IPS-NIHi11 (cell line): ENCODE data around the gene CDHR1.
A peak's percentile ranks its signal among the peaks of the same experiment; 100 is the strongest.

Experiments used
- DNase-seq: peaks from one replicate; pipeline ENCODE4 v3.0.0; 2012; ENCODE audit warnings: mixed read lengths, low spot score

The CDHR1 gene

DNA sequence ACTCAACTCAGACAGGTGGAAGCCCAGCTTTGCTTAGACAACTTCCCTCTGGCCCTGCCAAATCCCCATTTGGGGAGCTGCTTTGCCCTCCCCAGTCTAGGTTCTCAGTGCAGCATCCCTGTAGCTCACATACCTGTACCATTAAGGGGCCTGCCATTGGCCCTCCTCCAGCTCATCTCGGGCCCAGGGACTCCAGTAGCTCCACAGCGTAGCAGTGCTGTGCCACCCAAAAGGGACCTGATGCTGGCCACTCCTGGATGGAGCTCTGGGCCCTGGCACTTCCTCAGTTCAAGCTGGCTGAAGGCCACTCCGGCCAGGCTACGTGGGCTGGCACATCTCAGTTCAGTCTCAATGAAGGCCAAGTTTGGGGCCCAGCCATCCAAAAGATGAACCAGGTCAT, 39.6 kb downstream of the CDHR1 start:
- no peak for DNase-seq

DNA sequence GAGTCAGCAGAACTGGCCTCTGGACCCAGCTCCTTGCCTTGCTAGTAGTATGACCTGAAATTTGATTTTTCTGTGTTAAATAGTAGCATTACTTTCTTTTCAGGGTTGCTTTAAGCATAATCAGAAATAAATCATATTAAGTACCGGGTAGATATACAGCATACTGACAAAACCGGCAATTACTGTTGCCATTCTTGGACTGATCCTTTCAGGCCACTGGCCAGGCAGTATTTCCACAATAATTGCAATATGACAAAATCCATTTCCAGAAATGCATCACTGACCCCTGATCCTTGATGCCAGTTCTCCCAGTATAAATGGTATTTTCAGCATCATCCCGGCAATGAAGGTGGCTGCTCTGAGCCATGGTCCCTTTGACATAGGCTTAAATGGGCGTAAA, 40.1 kb downstream of the CDHR1 start:
- DNase-seq, result no peak

DNA sequence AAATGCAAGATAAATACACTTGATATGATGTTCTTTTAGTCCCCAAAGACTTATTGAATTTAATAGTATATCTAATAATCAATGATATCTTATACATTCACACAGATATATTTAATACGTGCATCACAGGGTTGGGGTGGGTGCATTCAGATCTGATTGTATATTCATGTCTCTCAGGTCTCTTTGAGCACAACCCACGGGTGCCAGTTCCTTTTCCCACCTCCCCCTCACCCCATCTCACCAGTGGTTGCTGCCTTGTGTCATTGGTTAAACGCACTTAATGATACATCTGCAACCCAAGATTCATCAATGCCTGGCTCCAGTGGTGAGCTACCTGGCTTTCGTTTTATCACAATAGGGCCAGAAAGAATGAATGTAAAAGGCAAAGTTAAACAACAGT, 40.8 kb downstream of the CDHR1 start:
- no peak for DNase-seq

DNA sequence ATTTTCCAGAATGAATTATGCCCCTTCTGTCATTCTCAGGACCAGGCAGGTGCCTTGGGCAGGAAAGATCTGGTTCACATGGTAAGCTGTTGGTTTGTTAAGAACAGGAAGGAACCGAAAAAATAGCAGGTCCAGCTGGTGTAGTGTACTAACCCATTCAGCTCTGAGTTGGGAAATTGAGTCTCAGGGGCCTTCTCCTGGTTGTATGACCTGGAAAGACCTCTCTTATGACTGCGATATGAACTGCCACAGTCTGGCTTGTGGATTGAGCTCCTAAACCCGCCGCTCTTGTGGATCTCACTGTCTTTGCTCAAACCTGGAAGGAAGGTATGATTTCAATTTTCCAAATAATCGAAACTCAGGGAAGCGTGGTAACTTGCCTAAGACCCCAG, 42.5 kb downstream of the CDHR1 start:
- DNase-seq, result no peak

DNA sequence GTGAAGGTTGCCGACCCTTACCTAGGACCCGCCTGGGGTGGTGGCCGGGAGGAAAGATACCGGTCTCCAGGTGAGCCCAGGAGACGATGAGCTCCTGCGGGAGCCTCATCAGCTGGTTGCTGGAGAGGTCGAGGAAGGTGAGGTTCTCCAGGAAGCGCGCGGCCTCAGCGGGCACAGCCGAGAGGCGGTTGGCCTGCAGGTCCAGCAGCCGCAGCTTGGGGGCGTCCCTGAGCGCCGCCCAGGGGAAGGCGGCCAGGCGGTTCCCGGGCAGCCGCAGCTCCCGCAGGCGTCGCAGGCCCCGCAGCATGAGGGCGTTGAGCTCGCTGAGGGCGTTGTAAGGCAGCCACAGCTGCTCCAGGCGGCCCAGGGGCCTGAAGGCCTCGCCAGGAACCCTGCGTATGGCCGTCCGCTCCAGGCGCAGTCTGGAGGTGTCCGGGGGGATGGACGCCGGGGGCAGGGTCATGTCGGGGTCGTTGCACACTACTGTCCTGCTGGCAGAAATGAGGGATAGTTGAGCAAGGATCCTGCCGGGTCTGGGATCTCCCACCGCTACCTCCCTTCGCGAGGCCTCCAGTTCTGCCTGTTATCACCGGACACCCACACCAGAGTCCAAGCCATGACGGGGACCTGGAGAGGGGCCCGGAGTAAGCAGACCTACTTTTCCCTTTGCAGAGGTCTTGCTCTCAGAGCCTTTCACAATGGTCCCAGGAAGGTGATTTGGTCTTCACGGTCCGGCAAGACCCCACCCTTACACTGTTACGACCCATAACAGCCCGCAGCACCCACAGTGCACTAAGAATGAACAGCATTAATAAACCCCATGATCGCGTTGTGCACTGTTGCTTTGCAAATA, 43.1 kb downstream of the CDHR1 start:
- DNase-seq, result peak; percentile 96

DNA sequence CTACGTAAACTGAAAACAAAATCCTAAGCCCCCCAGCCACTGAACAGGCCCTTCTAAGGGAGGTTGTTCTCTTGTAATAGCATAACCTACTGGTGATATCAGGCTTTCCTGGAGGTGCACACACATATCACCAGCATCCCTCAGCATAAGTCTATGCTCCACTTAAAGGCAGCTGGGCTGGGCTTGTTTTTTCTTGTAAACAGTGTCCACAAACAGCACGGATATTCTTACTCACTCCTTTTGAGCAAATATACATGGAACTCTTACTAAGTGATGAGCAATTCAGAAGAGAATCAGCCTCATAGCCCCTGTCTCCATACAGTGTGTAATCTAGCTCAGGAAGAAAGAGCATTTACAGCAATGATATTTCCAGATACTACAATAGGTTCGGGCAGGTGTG, 44.6 kb downstream of the CDHR1 start:
- DNase-seq, result no peak

DNA sequence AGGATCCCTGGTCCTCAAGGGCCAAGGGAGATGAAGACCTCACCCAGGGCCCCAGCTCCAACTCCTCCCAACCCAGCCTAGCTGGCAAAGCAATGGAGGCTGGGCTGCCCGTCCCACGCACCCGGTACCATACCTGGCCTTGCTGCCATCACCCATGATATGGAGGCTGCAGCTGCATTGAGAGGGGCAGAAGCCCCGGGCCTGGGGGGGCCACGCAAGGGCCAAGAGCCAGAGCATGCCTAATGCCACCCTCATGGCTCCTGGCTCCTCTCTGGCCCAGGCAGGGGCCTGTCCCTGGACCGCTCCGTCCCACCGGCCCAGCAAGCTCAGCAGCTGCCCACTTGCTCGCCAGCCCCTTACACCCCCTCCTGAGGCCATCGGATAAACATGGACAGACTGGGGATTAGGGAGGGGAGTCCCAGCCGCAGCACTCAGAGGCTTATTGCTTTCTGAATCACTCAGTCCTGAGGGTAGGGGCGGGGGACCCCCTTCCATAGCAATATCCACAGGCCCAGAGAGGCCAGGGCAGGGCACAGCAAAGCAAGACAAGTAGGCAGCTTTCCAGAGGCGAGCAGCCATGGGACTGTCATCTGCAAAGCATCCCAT, 47.0 kb downstream of the CDHR1 start, which contains the start of gene LRIT1:
Gene LRIT1, minus strand, starts transcription at position 362 of the 606 bp plus-strand sequence. Its CDS starts 107 bp downstream, at position 255.
- no peak for DNase-seq

DNA sequence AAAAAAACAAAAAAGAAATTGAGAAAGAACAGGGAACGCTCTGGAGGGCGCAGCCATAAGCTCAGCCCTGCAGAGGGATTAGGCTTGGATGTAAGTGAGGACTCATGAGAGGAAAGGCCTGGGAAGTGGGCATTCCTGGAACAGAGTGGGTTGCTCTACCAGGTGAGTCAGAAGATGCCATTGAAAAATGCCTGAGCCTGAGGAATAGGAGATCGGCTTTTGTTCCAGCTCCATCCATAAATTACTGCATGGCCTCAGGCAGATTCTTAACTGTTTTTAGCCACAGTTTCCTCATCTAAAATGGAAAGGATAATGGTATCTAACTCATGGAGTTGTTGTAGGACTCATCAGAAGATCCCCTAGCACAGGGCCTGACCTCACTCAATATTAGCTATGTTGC, 49.4 kb downstream of the CDHR1 start:
- no peak for DNase-seq

DNA sequence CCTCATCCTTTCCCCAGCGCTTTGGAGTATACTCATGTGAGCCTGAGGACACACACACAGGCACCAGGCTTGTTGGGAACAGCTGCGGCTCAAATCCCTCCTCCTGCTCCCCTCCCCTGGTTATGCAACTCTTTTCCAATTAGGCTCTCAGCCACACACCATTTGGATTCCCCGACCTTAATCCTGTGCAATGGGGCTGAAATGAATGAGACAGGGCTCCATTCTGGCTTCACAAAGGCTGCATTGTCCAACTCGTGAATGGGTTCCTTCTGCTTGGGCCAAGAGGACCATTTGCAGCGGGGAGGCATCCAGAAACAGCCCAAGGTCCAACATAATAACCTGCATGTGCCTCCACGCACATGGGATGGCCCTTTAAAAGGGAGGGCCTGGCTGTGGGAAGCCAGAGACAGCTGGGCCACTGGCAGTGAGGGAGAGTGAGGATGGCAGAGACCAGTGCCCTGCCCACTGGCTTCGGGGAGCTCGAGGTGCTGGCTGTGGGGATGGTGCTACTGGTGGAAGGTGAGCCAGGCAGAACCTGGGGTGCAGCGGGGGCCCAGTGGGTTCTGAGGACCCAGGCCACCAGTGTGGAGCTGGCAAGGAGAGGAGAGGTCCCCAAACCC, 50.4 kb downstream of the CDHR1 start, which contains the start of gene RGR:
Gene RGR, plus strand, starts transcription at position 403 of the 620 bp plus-strand sequence. Its CDS starts 38 bp downstream, at position 441.
- DNase-seq, result no peak

DNA sequence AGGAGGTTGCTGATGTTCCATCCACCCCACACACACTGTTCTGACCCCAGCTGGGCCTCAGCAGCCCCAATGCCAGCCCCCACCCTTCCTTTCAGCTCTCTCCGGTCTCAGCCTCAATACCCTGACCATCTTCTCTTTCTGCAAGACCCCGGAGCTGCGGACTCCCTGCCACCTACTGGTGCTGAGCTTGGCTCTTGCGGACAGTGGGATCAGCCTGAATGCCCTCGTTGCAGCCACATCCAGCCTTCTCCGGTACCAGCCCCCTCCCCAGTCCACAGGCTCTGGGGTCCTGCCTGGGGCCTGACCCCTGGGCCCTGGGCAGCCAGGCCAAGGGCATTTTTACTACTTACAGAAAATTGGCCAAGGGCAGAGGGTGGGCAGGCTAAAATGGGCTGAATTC, 53.2 kb downstream of the CDHR1 start:
- DNase-seq, result no peak

DNA sequence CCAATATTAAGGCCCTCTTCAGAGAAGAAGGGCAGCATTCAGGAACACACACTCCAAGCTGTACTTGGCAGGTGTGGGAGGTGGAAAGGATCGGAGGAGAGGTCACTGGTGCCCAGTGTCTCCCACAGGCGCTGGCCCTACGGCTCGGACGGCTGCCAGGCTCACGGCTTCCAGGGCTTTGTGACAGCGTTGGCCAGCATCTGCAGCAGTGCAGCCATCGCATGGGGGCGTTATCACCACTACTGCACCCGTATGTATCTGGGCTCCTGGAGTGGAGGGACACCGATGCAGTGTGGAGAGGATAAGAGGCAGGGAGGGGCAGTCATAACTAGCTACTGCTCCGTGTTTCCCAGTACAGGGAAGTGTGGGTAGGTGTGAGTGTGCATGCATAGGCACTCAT, 54.5 kb downstream of the CDHR1 start:
- no peak for DNase-seq

DNA sequence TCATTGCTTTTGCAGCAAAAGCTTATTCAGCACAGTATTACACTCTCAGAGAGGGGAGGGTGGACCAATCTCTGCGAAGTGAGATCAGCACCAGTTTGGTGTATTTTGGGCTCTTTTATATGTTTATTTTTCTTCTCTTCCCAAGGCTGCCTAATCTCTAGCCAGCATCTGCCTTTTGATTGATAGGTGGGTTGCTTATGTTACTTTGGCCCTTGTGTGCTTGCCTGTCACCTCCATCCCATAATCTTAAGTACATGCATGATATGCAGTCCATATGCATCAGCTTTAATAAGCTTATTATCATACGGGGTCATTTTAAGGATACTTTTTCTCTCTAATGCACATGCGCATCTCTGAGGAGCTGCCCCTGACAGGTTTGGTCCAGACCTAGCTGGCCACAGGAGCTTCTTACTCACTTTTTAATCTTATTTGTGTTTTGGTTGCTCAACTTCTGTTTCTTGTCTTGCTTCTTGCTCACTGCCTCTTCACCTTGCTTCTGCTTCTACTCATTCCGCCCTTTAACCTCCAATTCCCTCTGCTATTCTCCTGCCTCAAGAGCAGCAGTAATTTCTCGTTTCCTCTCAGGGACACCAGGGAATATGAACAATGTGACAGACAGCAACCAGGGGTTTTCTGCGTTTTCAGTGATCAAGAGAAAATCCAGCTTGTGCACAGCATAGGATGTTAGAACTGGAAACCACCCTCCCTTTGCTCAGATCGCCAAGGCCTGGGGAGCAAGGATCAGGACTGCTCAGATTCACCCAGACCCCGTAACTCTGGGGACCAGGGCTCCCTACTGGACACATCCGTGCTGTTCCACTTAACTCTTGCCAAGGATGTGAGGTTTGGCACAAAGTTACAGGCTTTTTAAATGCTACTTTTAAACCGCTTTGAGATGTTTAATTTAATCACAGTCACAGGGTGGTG, 60.5 kb downstream of the CDHR1 start:
- DNase-seq, result no peak

DNA sequence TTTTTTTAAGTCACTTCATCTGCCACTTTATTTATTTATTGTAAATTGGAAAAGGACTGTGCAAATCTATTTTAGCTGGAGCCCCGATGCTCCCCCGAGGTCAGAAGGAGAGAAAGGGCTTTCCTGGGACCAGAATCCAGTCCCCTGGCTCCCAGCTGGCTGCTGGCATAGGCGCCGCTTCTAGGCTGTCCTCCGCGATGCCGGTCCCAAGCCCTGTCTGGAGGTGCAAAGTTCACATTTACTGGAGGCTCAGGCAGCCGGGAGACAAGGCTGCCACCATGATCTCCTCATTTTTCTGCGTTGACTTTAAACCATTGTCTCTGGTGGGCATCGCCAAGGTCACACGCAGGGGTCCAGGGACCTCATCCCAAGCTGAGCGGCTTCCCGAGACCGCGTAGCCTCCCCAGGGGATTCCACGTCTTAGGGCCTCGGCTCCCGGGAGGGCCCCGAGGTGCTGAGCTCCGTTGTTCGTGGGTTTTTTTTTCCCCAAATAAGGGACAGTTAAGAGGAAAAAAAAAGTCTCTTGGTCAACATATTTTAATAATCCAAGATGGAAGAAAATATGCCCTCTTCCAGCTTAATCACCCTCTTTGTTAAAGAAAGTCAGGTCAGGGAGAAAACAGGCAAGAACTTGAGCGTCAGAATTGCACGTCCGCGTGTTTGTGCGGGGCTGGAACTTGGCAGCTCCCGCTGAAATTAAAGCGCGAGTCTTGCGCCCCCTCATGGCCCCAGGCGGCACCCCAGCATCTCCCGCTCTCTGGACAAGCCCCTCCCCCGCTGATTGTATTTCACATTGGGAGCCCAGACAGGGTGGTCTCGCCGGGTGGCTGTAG, 62.4 kb downstream of the CDHR1 start:
- DNase-seq, result peak; percentile 78

DNA sequence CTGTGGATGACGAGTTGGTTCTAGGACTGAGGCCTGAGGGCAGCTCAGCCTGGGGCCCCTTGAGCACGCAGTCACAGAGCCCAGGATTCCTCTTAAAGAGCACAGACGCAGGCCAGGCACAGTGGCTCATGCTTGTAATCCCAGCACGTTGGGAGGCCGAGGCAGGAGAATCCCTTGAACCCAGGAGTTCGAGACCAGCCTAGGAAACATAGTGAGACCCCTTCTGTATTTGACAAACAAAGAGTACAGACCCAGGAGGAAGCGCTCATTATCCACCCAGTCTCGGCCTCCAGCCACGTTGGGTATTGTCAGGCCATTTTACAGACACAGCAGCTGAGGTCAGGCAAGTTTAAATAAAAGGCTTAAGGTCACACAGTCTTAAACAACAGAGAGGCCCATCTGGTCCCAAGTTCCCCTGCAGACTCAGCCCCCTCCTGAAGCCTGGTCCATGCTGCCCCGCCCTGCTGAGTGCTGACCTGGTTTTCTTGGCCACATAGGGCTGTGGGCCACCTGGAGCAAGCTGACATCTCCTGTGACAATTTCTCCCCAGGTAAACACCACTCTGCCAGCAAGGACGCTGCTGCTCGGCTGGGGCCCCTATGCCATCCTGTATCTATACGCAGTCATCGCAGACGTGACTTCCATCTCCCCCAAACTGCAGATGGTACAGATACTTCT, 63.1 kb downstream of the CDHR1 start:
- no peak for DNase-seq

DNA sequence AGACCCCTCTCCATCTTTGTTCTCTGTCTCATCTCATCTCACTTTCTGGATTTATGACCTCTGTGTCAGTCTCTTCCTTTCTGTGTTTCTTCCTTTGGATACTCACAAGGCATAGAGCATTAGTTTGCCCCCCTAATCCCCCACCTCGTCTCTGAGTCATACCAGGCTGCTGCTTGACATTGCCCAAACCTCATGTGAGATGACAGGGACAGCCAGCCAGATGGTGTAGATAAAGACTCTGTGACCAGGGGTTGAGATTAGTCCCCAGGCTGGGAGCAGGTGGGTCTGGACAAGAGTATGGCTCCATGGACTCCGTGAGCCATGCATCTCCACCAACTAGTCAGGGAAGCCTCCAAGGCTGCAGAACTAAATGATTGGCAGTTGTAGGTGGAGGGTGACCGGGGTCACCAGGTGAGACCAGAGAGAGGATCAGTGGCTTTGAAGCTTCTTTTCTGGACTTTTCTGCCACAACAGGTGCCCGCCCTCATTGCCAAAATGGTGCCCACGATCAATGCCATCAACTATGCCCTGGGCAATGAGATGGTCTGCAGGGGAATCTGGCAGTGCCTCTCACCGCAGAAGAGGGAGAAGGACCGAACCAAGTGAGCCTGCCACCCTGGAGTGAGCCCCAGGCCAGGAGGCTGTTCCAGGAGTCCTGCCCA, 63.8 kb downstream of the CDHR1 start:
- DNase-seq, result no peak

DNA sequence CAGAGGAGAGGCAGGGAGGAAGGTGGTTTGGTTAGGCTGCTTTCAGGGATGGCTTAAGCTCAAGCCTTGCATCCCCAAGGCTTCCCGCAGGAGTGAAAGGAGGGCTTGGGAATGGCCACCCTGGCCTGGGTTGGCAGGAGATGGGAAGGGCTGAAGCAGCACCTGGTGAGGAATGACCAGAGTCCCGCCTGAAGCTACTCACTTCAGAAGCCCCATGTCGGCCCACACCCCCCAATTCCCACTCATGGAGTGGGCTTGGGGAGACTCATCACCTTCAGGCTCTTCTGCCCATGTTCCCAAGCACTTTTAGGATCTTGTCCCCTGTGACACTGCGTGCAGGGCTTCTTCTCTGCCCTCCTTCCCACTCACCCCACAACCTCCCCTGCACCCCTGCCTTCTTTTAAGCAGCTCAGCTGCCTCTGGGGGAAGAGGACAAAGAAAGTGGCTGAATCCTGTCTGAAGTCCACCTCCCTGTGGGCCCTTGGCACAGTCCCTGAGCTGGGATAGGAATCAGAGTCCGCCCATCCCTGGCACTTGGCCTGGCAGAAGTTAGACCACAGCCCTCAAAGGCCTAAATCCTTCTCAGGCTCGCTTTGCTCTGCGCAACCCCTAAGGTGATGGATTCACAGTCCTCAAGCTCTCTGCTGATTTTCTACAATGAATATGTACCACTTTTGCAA, 67.0 kb downstream of the CDHR1 start:
- no peak for DNase-seq

DNA sequence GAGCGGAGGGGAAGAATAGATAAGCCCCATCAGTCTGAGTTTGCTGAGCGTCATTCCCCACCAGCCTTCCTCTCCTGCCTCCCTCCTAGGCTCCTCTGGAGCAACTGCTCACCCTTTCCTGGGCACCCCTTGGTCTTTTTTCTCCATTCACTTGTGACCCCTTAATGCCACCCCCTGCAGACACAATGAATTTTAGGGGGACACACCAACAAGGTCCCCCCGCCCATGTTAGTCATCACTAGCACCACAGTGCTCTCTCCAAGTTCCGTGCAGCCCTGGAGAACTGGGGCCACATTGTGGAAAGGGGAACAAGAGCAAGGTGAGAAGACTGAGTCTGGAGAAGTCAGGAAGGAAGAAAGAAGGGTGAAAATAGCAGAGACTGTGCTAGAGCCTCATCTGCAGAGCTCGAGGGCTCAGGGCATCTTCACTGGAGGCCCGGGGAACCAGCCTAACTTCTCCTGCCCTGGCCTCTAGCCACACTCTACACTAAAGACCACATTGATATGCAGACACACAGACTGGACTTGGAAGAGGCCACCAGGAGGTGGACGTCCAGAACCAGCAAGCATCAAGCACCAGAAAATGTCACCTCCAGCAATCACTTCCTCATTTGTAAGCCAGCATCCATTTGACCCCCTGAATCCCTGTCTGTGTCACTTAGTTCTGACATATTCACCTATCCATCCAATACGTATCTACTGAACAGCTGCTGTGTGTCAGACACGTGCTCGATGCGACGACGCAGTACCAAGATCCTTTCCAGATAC, 68.0 kb downstream of the CDHR1 start:
- no peak for DNase-seq

DNA sequence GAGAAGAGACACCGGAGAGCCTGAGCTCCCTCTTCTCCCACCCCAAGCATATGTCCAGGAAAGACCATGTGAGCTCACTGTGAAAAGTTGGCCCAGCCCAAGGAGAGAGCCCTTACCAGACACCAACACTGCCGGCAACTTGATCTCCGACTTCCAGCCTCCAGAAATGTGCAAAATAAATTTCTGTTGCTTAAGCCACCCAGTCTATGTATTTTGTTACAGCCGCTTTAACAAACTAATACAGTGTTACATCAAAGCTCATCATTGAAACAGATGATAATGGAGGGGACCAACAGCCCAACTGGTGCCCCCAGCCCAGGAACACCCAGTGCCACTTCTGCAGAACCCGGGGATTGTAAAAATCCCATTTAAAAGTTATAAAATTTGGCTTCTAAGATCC, 69.4 kb downstream of the CDHR1 start:
- no peak for DNase-seq
